Measurements from ENCODE around the gene ATCAY.

Gene ATCAY

DNA sequence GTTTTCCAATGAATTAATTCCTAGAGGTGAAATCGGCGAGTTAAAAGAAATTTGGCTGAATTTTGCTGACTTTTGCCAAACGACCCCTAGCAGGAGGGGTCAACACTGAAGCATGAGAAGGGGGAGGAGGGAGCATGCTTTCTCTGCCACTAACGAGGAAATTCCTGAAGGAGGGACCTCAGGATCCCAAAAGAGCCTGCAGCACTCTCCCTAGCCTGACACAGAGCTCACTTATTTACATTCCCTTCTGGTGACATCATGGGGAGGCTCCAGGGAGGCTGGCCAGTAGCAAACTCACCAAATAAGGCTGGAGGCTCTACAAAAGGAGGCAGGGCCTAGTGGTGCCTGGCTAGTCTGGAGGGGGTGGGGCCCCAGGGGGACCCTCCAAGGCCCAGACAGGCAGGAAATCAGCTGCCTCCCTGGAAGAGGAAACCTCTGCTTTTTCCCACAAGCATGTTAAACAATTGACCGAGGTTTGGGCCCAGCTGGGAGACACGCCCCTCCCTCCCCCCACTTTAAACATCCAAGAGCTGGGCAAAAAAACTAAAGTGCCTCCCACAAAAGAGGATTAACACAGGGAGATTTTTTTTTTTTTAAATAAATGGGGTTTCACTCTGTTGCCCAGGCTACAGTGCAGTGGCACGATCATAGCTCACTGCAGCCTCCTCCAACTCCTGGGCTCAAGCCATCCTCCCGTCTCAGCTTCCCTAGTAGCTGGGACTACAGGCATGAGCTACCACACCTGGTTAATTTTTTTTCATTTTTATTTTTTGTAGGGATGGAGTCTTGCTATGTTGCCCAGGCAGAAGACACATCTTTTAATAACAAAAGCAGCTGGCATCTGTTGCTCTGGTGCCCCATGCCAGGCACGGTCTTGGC is 88.3 kb downstream of the ATCAY start:
- H3K9me3 ChIP-seq (ENCODE audit: severe bottlenecking), result no peaks in the 10 kb centered on the region
- TF ChIP-seq, protein P1, sequence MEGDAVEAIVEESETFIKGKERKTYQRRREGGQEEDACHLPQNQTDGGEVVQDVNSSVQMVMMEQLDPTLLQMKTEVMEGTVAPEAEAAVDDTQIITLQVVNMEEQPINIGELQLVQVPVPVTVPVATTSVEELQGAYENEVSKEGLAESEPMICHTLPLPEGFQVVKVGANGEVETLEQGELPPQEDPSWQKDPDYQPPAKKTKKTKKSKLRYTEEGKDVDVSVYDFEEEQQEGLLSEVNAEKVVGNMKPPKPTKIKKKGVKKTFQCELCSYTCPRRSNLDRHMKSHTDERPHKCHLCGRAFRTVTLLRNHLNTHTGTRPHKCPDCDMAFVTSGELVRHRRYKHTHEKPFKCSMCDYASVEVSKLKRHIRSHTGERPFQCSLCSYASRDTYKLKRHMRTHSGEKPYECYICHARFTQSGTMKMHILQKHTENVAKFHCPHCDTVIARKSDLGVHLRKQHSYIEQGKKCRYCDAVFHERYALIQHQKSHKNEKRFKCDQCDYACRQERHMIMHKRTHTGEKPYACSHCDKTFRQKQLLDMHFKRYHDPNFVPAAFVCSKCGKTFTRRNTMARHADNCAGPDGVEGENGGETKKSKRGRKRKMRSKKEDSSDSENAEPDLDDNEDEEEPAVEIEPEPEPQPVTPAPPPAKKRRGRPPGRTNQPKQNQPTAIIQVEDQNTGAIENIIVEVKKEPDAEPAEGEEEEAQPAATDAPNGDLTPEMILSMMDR (IDR thresholded peaks at IDR 0.05; ENCODE audit: low read depth, low read length), result no peak
- H3K4me3 ChIP-seq (ENCODE audit: low read depth, low read length), result no peak overlapping the region
- H3K36me3 ChIP-seq, result peaks cover 61% of the 10 kb centered on the region
- peak; percentile 52 for DNase-seq
- 0 out of 2 replicates have a peak overlapping the region, but pooled peaks have one; percentile 18 for H3K27ac ChIP-seq
- H3K27me3 ChIP-seq (ENCODE audit: insufficient read depth, low read depth, severe bottlenecking), result no peaks in the 10 kb centered on the region

DNA sequence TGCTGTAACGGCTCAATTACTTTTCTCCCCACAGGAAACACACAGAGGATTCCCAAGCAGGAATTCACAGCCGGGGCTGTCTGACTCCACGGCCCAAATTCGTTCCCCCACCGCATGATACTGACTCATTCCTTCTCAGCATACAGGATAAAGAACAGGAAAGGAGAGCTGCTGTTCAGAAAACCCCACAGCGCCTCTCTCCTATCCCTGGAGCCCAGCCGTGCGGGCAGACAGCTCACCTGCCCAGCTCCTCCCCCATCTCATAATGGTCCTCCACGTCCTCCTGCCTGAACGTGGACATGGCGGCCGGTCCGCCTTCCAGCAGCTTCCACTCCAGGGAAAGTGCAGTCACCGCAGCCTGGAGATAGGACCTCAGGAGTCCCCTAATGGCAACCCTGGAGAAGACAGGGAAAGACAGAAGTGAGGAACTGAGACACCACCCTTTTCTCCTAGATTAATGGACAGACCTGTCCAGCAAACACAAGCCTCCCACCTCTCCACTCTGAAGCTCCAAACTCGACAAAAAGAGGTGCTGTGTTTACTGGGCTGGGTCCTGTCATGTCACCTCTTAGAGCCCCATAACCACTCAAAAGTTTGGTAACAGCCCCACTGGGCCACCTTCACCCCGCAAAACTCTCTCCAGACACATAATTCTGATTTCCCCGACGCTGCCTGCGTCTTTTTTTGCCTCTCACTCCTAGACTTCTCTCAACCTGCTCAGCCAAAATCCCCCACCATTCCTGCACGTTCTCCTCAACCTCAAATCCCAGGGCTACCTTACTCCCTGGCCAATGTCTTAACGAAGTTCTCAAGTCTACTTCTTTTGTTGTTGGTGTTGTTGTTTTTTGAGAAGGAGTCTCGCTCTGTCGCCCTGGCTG is 89.2 kb downstream of the ATCAY start:
- Histone ChIP-seq H3K27me3 (ENCODE audit: insufficient read depth, low read depth, severe bottlenecking) (no peaks in the 10 kb centered on the region), H3K27ac (peak overlapping the region; percentile 83), H3K36me3 (peaks cover 55% of the 10 kb centered on the region), H3K9me3 (ENCODE audit: severe bottlenecking) (no peaks in the 10 kb centered on the region), H3K4me3 (ENCODE audit: low read depth, low read length) (peak overlapping the region; percentile 66)
- TF ChIP-seq, protein P1 (IDR thresholded peaks at IDR 0.05; ENCODE audit: low read depth, low read length), result 0 out of 2 replicates have a peak, but pooled peaks have one; percentile 29
- no peak for DNase-seq

DNA sequence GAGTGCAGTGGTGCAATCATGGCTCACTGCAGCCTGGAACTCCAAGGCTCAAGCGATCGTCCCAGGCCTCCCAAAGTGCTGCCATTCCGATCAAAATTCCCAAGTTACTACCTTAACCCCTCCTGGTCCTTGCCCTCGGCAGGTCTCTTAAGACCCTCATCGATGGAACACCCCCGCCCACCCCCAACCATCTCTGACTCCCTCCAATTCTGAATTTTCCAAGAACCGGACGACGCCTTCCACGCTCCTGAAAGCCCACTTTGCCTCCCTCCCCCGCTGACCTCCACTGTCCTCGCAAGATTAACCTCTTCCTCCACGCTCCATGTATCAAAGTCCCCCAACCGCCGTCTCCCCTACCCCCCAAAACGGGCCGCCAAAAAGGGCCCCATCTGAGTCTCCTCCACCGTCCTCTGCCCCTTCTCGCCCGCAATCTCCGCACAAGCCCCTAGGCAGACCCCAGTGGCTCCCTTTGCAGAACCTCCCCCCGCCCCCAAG is 89.9 kb downstream of the ATCAY start:
- Histone ChIP-seq H3K9me3 (ENCODE audit: severe bottlenecking) (no peaks in the 10 kb centered on the region), H3K36me3 (peaks cover 51% of the 10 kb centered on the region), H3K27ac (peak overlapping the region; percentile 83), H3K27me3 (ENCODE audit: insufficient read depth, low read depth, severe bottlenecking) (no peaks in the 10 kb centered on the region), H3K4me3 (ENCODE audit: low read depth, low read length) (peak overlapping the region; percentile 66)
- DNase-seq, result no peak
- TF ChIP-seq, protein P1 (IDR thresholded peaks at IDR 0.05; ENCODE audit: low read depth, low read length), result no peak

DNA sequence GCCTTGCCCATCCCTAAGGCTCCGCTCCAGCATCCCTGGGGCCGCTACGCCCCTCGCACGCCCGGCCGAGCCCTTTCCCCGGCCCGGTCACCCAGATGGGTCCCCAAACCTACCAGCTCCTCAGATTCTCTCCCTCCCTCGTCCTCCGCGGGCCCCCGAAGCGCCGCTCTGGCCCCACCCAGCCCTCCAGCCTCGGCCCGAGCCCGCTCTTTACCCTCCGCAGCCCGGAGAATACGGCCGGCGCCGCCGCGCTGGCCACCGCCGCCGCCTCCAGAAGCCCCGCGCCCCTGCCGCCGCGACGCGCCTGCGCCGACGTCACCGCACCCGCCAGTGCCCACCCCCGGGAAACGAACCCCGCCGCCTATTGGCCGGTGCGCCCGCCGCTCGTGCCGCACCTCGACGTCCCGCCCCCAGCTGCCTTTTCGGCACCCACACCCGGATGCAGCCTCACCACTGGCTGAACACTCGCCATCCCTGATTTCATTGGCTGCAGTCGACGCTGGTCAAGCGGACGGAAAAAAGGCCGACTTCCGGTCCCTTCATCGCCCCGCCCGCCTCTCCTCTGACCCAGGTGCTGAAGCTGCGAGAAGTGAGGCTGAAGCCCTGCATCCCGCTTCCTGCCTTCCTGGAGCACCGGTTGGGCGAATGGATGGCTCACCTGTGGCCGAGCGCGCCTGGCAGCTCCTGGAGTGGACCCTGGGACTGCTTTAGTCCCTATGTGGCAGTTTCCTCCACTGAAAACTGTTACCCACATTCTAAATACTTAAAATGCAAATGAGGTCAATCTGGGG is 90.5 kb downstream of the ATCAY start, which contains the start of gene DAPK3:
Gene DAPK3 (minus strand): TSS at position 292 of the 791 bp plus-strand sequence. CDS start 1,364 bp downstream, outside the sequence.
- TF ChIP-seq, protein P1 (IDR thresholded peaks at IDR 0.05; ENCODE audit: low read depth, low read length), result no peak
- H3K36me3 ChIP-seq, result peaks cover 51% of the 10 kb centered on the region
- peak within 1 kb of the TSS; percentile 66 for H3K4me3 ChIP-seq (ENCODE audit: low read depth, low read length)
- no peaks in the 10 kb centered on the region for H3K9me3 ChIP-seq (ENCODE audit: severe bottlenecking)
- H3K27me3 ChIP-seq (ENCODE audit: insufficient read depth, low read depth, severe bottlenecking), result no peaks in the 10 kb centered on the region
- DNase-seq, result peak; percentile 98
- H3K27ac ChIP-seq, result peak within 1 kb of the TSS; percentile 83

DNA sequence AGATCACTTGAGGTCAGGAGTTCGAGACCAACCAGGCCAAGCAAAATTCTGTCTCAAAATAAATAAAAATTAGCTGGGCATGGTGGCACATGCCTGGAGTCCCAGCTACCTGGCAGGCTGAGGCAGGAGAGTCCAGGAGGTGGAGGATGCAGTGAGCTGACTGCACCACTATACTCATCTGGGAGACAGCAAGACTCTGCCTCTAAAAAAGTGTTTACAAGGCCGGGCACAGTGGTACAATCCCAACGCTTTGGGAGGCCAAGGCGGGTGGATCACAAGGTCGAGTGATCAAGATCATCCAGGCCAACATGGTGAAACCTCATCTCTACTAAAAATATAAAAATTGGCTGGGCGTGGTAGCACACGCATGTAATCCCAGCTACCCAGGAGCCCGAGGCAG is 94.7 kb downstream of the ATCAY start:
- Histone ChIP-seq H3K4me3 (ENCODE audit: low read depth, low read length) (no peak overlapping the region), H3K36me3 (peaks cover 54% of the 10 kb centered on the region), H3K27me3 (ENCODE audit: insufficient read depth, low read depth, severe bottlenecking) (no peaks in the 10 kb centered on the region), H3K27ac (no peak overlapping the region), H3K9me3 (ENCODE audit: severe bottlenecking) (no peaks in the 10 kb centered on the region)
- TF ChIP-seq, protein P1 (IDR thresholded peaks at IDR 0.05; ENCODE audit: low read depth, low read length), result no peak
- DNase-seq, result no peak

All from WERI-Rb-1 (cell line).